K562 (cell line): ENCODE measurements around the gene ST3GAL5. TPM values are rescaled to one million over a fixed set of nuclear protein-coding genes. Genes with fewer than 3 reads are reported as not detected.

Experiments used
- ATAC-seq: fragments of 200-7000 bp; cut with Tn5 transposase; 3 replicates; pipeline ENCODE4 v1.9.1; 2020; ENCODE audit warnings: moderate library complexity
- BruUV-seq: library from RNA; stranded (reverse); fragments of 400-500 nt; replicated peaks from 2 replicates; lab custom pipeline; 2021; lab: Mats Ljungman, UMichigan
- CTCF ChIA-PET: fragments of 300-600 bp; formaldehyde crosslinking; extraction: SDS; loops from one replicate; lab custom pipeline; 2021; ENCODE audit warnings: low intra/inter-chr PET ratio; lab: Yijun Ruan, JAX
- POLR2A ChIA-PET: fragments of 300-600, 350-650 bp; sonication (Branson Sonifier 250); formaldehyde crosslinking; extraction: SDS; loops from one replicate; lab custom pipeline; 2021; ENCODE audit warnings: antibody characterized with exemption, inconsistent platforms; lab: Yijun Ruan, JAX
- DNase-seq, 4 experiments: peaks; one replicate each; pipeline versions ENCODE4 v3.0.0 to v3.0.0-alpha.2; 2011 to 2018; ENCODE audit warnings: low spot score in 3 of 4, mixed read lengths in 3 of 4; ENCODE audit errors: extremely low read depth in 1 of 4
- FAIRE-seq: peaks from 2 replicates; lab custom pipeline; 2011; peaks lifted over from hg19 to GRCh38; lab: Jason Lieb, UNC
- H2AFZ ChIP-seq: 2 replicates; pipeline ENCODE4 v1.6.0; 2011; ENCODE audit warnings: low read depth, low read length, control low read depth, inconsistent platforms
- H3K27ac ChIP-seq: fragments of 200-600 bp; 3 replicates; pipeline ENCODE4 v1.8.0; 2011; ENCODE audit warnings: low read depth, mild to moderate bottlenecking, control low read depth, inconsistent platforms, low read length, moderate library complexity, mixed read lengths; ENCODE audit errors: extremely low read depth
- H3K27me3 ChIP-seq, 2 experiments: fragments of 300-600 bp in 1 of 2; 2 replicates in 1 of 2; 3 replicates in 1 of 2; pipeline versions ENCODE4 v1.6.0 to v1.8.0; 2011; ENCODE audit warnings: inconsistent platforms in 2 of 2, low read length in 2 of 2, mild to moderate bottlenecking in 1 of 2, mixed read lengths in 1 of 2, moderate library complexity in 1 of 2; ENCODE audit not compliant: control insufficient read depth in 2 of 2, insufficient read depth in 2 of 2
- H3K36me3 ChIP-seq: fragments of 300-600 bp; 3 replicates; pipeline ENCODE4 v1.8.0; 2011; ENCODE audit warnings: mild to moderate bottlenecking, low read length, inconsistent platforms; ENCODE audit not compliant: control insufficient read depth, insufficient read depth
- H3K4me1 ChIP-seq, 2 experiments: fragments of 200-600 bp in 1 of 2; replicated peaks in 1 of 2; 2 replicates in 1 of 2; 3 replicates in 1 of 2; pipeline versions ENCODE4 v1.5.1 to v1.8.0; 2011; ENCODE audit warnings: inconsistent platforms in 2 of 2, low read length in 2 of 2, mild to moderate bottlenecking in 1 of 2, mixed read lengths in 1 of 2, moderate library complexity in 1 of 2; ENCODE audit not compliant: control insufficient read depth in 2 of 2, insufficient read depth in 2 of 2
- H3K4me2 ChIP-seq: 2 replicates; pipeline ENCODE4 v1.6.1; 2011; ENCODE audit warnings: low read length, control low read depth, inconsistent platforms, mixed read lengths; ENCODE audit not compliant: insufficient read depth
- H3K4me3 ChIP-seq: fragments of 200-600 bp; sonication (generic), shearing (Covaris generic); 2 replicates; pipeline ENCODE4 v1.5.1; 2016; ENCODE audit warnings: control low read depth, inconsistent platforms
- H3K79me2 ChIP-seq: fragments of 200-600 bp; 3 replicates; pipeline ENCODE4 v1.8.0; 2011; ENCODE audit warnings: low read length, inconsistent platforms; ENCODE audit not compliant: control insufficient read depth, insufficient read depth
- H3K9ac ChIP-seq, 2 experiments: 2 replicates each; pipeline versions ENCODE4 v1.6.0 to v1.6.1; 2011; ENCODE audit warnings: low read depth in 2 of 2, low read length in 2 of 2, control low read depth in 1 of 2, inconsistent platforms in 1 of 2, mild to moderate bottlenecking in 1 of 2, mixed read lengths in 1 of 2; ENCODE audit not compliant: insufficient read depth in 1 of 2
- H3K9me1 ChIP-seq: one replicate; pipeline ENCODE4 v1.6.0; 2011; ENCODE audit warnings: inconsistent platforms, mild to moderate bottlenecking, low read length, moderate library complexity; ENCODE audit not compliant: control insufficient read depth, insufficient read depth
- H3K9me3 ChIP-seq: replicated peaks from 2 replicates; pipeline ENCODE4 v1.5.1; 2011; ENCODE audit warnings: low read depth, low read length, inconsistent platforms; ENCODE audit not compliant: control insufficient read depth, insufficient read depth
- H4K20me1 ChIP-seq: replicated peaks from 2 replicates; pipeline ENCODE4 v1.6.1; 2011; ENCODE audit warnings: low read length, inconsistent platforms, mixed read lengths; ENCODE audit not compliant: control insufficient read depth, insufficient read depth
- CEBPB ChIP-seq: fragments of 450-650 bp; IDR thresholded peaks from 2 replicates; pipeline ENCODE4 v1.6.1; 2016; ENCODE audit warnings: missing genetic modification characterization, missing compliant biosample characterization
- CEBPG ChIP-seq, 3 experiments: fragments of 200-800 bp in 1 of 3; sonication (Bioruptor generic) in 1 of 3; sonication (generic) in 1 of 3; formaldehyde crosslinking in 1 of 3; IDR thresholded peaks in 2 of 3; conservative IDR thresholded peaks in 1 of 3; 2 replicates each; pipeline versions ENCODE4 v1.6.1 to v1.8.0; 2016 to 2022; ENCODE audit warnings: missing compliant biosample characterization in 2 of 3, missing genetic modification characterization in 2 of 3, mild to moderate bottlenecking in 1 of 3, missing genetic modification reagents in 1 of 3
- HDAC2 ChIP-seq: fragments of 450-650 bp; IDR thresholded peaks from 2 replicates; pipeline ENCODE4 v1.6.1; 2016; ENCODE audit warnings: mild to moderate bottlenecking
- MCM7 ChIP-seq, 2 experiments: fragments of 450-650 bp; IDR thresholded peaks; 2 replicates each; pipeline ENCODE4 v1.6.1; 2016 to 2018
- TRIM24 ChIP-seq, 2 experiments: fragments of 450-650 bp; IDR thresholded peaks; 2 replicates each; pipeline ENCODE4 v1.6.1; 2016
- ZNF57 ChIP-seq: fragments of 450-650 bp; formaldehyde crosslinking; IDR thresholded peaks from 2 replicates; pipeline ENCODE4 v1.4.0; 2020; ENCODE audit warnings: mild to moderate bottlenecking, moderate library complexity
- WGBS: fragments of 100-300 bp; shearing (Covaris generic); methylation state at CpG from one replicate; pipeline ENCODE4 v1.1.6; 2016; ENCODE audit warnings: low coverage, mixed read lengths; ENCODE audit not compliant: insufficient coverage; ENCODE audit errors: missing lambda C conversion rate; 5-methylcytosine and 5-hydroxymethylcytosine counted together
- in situ Hi-C: fragments of 300-500 bp; cut with MboI; formaldehyde crosslinking; loops from 4 replicates; pipeline ENCODE4 v1.15.0; 2018; ENCODE audit warnings: inconsistent platforms, mixed read lengths
- intact Hi-C: fragments of 100-400 bp; cut with micrococcal nuclease; formaldehyde crosslinking; loops from 2 replicates; pipeline ENCODE4 v1.14.2; 2022
- polyA plus RNA-seq, 8 experiments: library from polyadenylated mRNA; depleted of rRNA in 4 of 8; stranded (reverse) in 5 of 8; unstranded in 3 of 8; fragments of >200 nt; fragmentation: Nextera tagmentation in 2 of 8; fragmentation: Illumina TruSeq in 1 of 8; extraction: Ambion mirVana in 2 of 8; extraction: Trizol in 1 of 8; gene quantifications; 2 replicates each; pipeline versions ENCODE4 v1.2.1 to v1.2.3, GENCODE V29; 2011 to 2014; ENCODE audit warnings: inconsistent platforms in 1 of 8, missing spikeins in 1 of 8
- total RNA-seq, 7 experiments: library from RNA; depleted of rRNA in 6 of 7; stranded (reverse); fragments of >200 nt in 6 of 7; fragmentation: Illumina TruSeq in 2 of 7; extraction: Trizol in 2 of 7; gene quantifications; 2 replicates each; pipeline versions ENCODE4 v1.2.1 to v1.2.3, GENCODE V29; 2011 to 2021; ENCODE audit warnings: low replicate concordance in 1 of 7
- TF ChIP-seq, protein P1 (sequence below), 2 experiments: fragments of 450-650 bp in 1 of 2; sonication (generic) in 1 of 2; formaldehyde crosslinking in 1 of 2; IDR thresholded peaks in 1 of 2; conservative IDR thresholded peaks in 1 of 2; 2 replicates each; pipeline versions ENCODE4 v1.6.1 to v1.8.1; 2016 to 2023; ENCODE audit warnings: mild to moderate bottlenecking in 2 of 2, moderate library complexity in 2 of 2, inconsistent platforms in 1 of 2, missing genetic modification reagents in 1 of 2

Gene ST3GAL5
- total and polyA plus RNA-seq, 9 of the 15 experiments (the other 6 are each of a cell fraction or from before 2014, with no cell fraction given) = 1.6 to 10.0 (median 4.2) TPM

DNA sequence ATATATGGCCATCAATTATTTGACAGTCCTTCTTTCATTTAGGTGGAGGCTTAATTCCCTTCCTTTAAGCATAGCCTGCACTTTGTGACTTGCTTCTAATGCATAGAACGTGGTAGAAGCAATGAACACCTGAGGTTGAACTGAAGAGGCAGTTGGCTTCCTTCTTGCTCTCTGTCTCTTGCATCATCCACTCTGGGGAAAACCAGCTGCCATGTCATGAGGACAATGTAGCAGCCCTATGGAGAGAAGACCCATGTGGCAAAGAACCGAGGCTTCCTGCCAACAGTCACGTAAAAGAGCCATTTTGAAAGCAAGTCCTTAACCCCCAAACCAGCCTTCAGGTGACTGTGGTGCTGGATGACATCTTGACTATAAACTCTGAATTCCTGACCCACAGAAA, 88.2 kb downstream of the ST3GAL5 start:
- Histone ChIP-seq H3K9ac (no peak overlapping the region), H4K20me1 (no peaks in the 10 kb centered on the region), H3K36me3 (no peaks in the 10 kb centered on the region), H3K4me3 (no peak overlapping the region), H3K9me3 (0 out of 2 replicates have a peak, but pooled peaks cover 2% of the 10 kb centered on the region), H3K79me2 (no peaks in the 10 kb centered on the region), H3K27ac (no peak overlapping the region), H3K27me3 (peaks cover 17 to 37% of the 10 kb centered on the region in 2 experiments; a peak in 4 of 5 replicates), H3K4me2 (no peak overlapping the region), H3K9me1 (no peaks in the 10 kb centered on the region), H3K4me1 (no peaks in the 10 kb centered on the region; a peak in 1 of 5 replicates), H2AFZ (no peak overlapping the region)
- FAIRE-seq (no peak), ATAC-seq (no peak), DNase-seq (no peak)
- BruUV-seq = no TSS peak
- TF ChIP-seq MCM7 (IDR thresholded peaks at IDR 0.05) (no peak), ZNF57 (CRISPR knock-in tag) (no peak), HDAC2 (no peak), CEBPG (CRISPR knock-in tag; IDR thresholded peaks at IDR 0.05) (no peak), CEBPG (tag; conservative IDR thresholded peaks at IDR 0.05 in 1 of 2, IDR thresholded peaks at IDR 0.05 in 1 of 2) (peak in 1 of 2 experiments; percentile 65; a peak in 2 of 4 replicates), TRIM24 (IDR thresholded peaks at IDR 0.05) (peak; percentile 15 to 53; a peak in 2 of 4 replicates), CEBPB (tag) (0 out of 2 replicates have a peak, but pooled peaks have one; percentile 13)
- TF ChIP-seq, protein P1, sequence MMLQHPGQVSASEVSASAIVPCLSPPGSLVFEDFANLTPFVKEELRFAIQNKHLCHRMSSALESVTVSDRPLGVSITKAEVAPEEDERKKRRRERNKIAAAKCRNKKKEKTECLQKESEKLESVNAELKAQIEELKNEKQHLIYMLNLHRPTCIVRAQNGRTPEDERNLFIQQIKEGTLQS (IDR thresholded peaks at IDR 0.05) = peak; percentile 55; the same call in 1 of the 2 replicates
- TF ChIP-seq, protein P1 (CRISPR knock-in tag; conservative IDR thresholded peaks at IDR 0.05) = no peak
- ChIA-PET CTCF (interaction anchor here (0.7 to 1.1 kb wide), 2 partner anchors 12 to 14 kb away, joined by 3 to 6 read pairs; no protein-coding TSS in a partner anchor), POLR2A (no interaction called here)
- WGBS = 0% methylated on average over 3 of the region's 3 CpGs
- intact Hi-C loops (no loop called here), in situ Hi-C loops (no loop called here)
